Ovary (tissue), 9 donors: Measurements from ENCODE around the gene ARSA. TPM values are rescaled to one million over a fixed set of nuclear protein-coding genes. Genes with fewer than 3 reads are reported as not detected.
A peak's percentile ranks its signal among the peaks of the same experiment; 100 is the strongest.
"Not testable (repeated sequence)": the region's sequence is repeated elsewhere in the genome, so short reads cannot be mapped to it uniquely, and the experiment has no call there.

Experiments used
- DNase-seq, 5 donors: peaks; one replicate each; pipeline ENCODE4 v3.0.0-alpha.2; 2019 to 2020
- H3K27ac ChIP-seq, 2 donors: fragments of 200-600 bp; one replicate each; pipeline versions ENCODE4 v1.5.1 to v1.8.0; 2019 to 2022
- H3K27me3 ChIP-seq: fragments of 200-600 bp; one replicate; pipeline ENCODE4 v1.8.0; 2022
- H3K36me3 ChIP-seq: fragments of 200-600 bp; sonication (generic); one replicate; pipeline ENCODE4 v1.5.1; 2019
- H3K4me1 ChIP-seq: one replicate; pipeline ENCODE4 v1.8.1; 2013; ENCODE audit warnings: mild to moderate bottlenecking, moderate library complexity; ENCODE audit not compliant: insufficient read depth
- H3K4me3 ChIP-seq: fragments of 200-600 bp; sonication (generic); one replicate; pipeline ENCODE4 v1.5.1; 2017
- H3K9me3 ChIP-seq, 2 donors: fragments of 200-600 bp in 1 of 2; sonication (generic) in 1 of 2; one replicate each; pipeline versions ENCODE4 v1.5.1 to v1.8.1; 2013 to 2019; ENCODE audit warnings: mild to moderate bottlenecking in 1 of 2, moderate library complexity in 1 of 2
- CTCF ChIP-seq, 3 donors: fragments of 450-650 bp in 2 of 3; fragments of 200-600 bp in 1 of 3; IDR thresholded peaks; one replicate each; pipeline versions ENCODE4 v1.5.1 to v1.8.0; 2016 to 2022; ENCODE audit warnings: antibody characterized with exemption in 3 of 3, mild to moderate bottlenecking in 1 of 3
- EP300 ChIP-seq: sonication (generic); formaldehyde crosslinking; IDR thresholded peaks from one replicate; pipeline ENCODE4 v1.6.1; 2017; ENCODE audit warnings: antibody characterized with exemption
- POLR2A ChIP-seq: fragments of 450-650 bp; IDR thresholded peaks from one replicate; pipeline ENCODE4 v1.6.1; 2017; ENCODE audit warnings: antibody characterized with exemption, mild to moderate bottlenecking, moderate library complexity
- WGBS, 3 donors: extraction: QIAGEN DNeasy Blood & Tissue Kit in 1 of 3; methylation state at CpG; one replicate each; pipeline versions ENCODE4 v1.1.5 to v1.1.7; 2013 to 2017; 5-methylcytosine and 5-hydroxymethylcytosine counted together
- intact Hi-C, 4 donors: fragments of 100-400 bp; cut with DNase I; formaldehyde crosslinking; loops; one replicate each; pipeline versions ENCODE4 v1.11.0 to v1.15.1; 2022 to 2023
- polyA plus RNA-seq, 2 donors: library from polyadenylated mRNA; stranded (reverse); fragments of 200-250 nt in 1 of 2; fragments of 350-450 nt in 1 of 2; fragmentation: Illumina TruSeq in 1 of 2; extraction: RNeasy Lipid Tissue Mini Kit (QIAGEN cat#74804) in 1 of 2; gene quantifications; one replicate each; pipeline ENCODE4 v1.2.3, GENCODE V29; 2013 to 2014
- total RNA-seq, 7 donors: library from RNA; depleted of rRNA in 2 of 7; stranded (reverse); fragments of >200 nt in 2 of 7; fragmentation: NEBNext Ultra II Directional in 3 of 7; extraction: Animal tissue kit (Norgen Biotek cat#: 25700) in 3 of 7; gene quantifications; one replicate each; pipeline versions ENCODE4 v1.1.0 to v1.2.4, GENCODE V29; 2016 to 2023
- donor health status: DM: no; HTN: no; CAD: no; lungs with moderate emphysema.
- donor health status: DM: no; HTN: no; CAD: no.
- donor health status: Bipolar disorder and iron deficiency.
- donor health status: DM: yes; HTN: yes; CAD: no.
- donor health status: DM: no; HTN: no; CAD: no.
- donor health status: DM: yes; HTN: yes; CAD: no.

The ARSA gene
- total and polyA plus RNA-seq, 9 donors = 2.1 to 51.6 (median 13.1) TPM

DNA sequence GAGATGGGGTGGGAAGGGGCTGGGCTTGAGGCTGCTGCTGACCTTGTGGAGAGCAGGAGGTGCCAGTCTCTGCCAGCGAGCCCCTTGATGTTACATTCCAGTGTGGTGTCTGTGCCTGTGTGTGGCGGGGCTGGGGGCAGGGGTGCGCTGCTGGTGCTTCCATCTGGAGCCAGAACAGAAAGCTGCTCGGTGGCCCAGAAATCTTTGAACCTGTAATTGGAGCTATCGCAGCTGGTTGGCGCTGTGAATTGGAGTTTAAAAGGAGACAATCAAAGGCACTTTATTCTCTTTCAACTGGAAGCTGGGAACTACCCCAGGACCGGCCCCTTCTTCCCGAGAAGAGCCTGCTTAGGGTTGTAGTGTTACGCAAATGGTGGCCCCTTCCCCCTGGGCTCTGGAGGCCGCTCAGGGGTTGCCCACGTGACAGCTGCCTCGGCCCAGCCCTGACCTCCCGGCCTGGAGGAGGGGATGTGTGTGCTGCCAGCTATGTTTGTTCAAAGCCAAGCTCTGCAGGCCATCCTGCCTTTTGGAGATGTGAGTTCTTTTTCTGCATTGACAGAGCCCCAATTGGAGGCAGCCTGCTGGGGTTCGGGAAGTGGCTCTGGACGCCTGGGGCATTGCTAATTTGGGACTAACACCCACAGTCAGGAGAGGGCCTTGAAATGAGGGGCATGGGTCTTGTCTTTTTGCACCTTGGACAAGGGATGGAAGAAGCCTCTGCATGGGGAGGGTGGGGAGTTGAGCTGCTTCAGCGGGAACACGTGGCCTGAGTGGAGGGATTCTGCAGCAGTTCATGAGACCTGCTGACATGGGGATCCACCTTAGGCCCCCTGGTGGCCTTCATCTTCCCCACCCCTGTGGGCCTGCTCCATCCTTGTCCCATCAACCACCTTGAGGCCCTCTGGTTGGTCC lies 14.0 kb upstream of the ARSA start:
- Histone ChIP-seq H3K4me1 (peaks cover 8% of the 10 kb centered on the region), H3K36me3 (no peaks in the 10 kb centered on the region), H3K9me3 (no peaks in the 10 kb centered on the region), H3K27ac (no peak overlapping the region), H3K4me3 (no peak overlapping the region), H3K27me3 (no peaks in the 10 kb centered on the region)
- intact Hi-C loops = no loop called here
- TF ChIP-seq EP300 = no peak
- no peak for TF ChIP-seq CTCF (IDR thresholded peaks at IDR 0.05)
- TF ChIP-seq POLR2A = no peak
- WGBS, 3 donors = 11 to 12% (median 11%) methylated on average over 17 of the region's 17 CpGs
- DNase-seq = peak; percentile 28 to 70 (median 45)

DNA sequence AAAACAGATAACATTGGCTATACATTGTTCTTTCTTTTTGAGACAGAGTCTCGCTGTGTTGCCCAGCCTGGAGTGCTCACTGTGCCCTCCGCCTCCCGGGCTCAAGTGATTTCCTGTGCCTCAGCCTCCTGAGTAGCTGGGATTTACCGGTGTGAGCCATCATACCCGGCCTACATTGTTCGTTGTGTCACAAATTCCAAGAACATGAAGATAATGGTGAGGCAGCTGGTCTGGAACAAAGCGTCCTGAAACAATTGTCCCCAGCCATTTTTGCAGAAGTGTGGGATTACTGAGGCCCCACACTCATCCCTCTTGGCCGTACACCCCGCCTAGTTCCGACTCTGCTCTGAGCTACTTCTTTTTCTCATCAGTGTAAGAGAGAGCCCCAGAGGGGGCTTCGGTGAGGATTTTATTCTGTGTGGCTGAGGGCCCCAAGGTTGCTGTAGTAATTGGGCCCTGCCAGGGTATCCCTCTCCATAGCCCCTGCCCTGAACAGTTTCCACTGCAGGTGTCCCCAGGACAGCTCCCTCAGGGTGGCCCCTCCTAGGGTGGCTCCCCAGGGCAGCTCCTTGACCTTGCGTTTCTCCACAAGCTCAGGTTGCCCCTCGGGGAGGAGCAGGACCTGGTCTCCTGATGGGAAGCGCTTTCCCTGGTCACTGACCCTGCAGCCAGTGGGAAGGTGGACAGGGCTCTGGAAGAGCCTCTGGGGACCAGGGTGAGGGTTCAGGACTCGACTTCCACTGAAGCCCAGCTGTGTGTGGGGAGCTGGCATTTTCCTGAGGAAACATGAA lies 13.1 kb upstream of the ARSA start:
- Histone ChIP-seq H3K27ac (no peak overlapping the region), H3K27me3 (no peaks in the 10 kb centered on the region), H3K36me3 (no peaks in the 10 kb centered on the region), H3K4me3 (no peak overlapping the region), H3K4me1 (peaks cover 8% of the 10 kb centered on the region), H3K9me3 (no peaks in the 10 kb centered on the region)
- 75 to 77% (median 76%) methylated on average over 15 of the region's 15 CpGs for WGBS, 3 donors
- no peak for TF ChIP-seq POLR2A
- intact Hi-C loops = no loop called here
- no peak for DNase-seq

GRCh38 chr22:50640296-50640695 lies 12.3 kb upstream of the ARSA start:
- H3K4me1 ChIP-seq, H3K27me3 ChIP-seq, intact Hi-C loops, H3K4me3 ChIP-seq, H3K27ac ChIP-seq, H3K36me3 ChIP-seq, DNase-seq, H3K9me3 ChIP-seq: not testable (repeated sequence)
- WGBS, 3 donors = 94 to 97% (median 95%) methylated on average over 12 of the region's 12 CpGs

DNA sequence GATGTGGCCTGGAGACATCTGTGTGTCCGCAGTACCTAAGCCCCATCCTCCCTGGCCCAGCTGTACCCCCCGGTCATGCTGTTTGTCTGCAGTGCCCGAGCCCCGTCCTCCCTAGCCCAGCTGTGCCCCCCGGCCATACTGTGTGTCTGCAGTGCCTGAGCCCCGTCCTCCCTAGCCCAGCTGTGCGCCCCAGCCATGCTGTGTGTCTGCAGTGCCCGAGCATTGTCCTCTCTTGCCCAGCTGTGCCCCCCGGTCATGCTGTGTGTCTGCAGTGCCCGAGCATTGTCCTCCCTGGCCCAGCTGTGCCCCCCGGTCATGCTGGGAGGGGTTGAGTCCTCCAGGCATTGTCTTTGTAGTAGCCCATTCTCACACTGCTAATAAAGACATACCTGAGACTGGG lies 7.6 kb upstream of the ARSA start:
- Histone ChIP-seq H3K27me3 (no peaks in the 10 kb centered on the region), H3K36me3 (no peaks in the 10 kb centered on the region), H3K4me3 (no peak overlapping the region), H3K4me1 (no peaks in the 10 kb centered on the region), H3K27ac (no peak overlapping the region), H3K9me3 (no peaks in the 10 kb centered on the region)
- intact Hi-C loops = no loop called here
- WGBS, 3 donors = 89 to 93% (median 90%) methylated on average over 11 of the region's 11 CpGs
- no peak for TF ChIP-seq EP300
- no peak for TF ChIP-seq POLR2A
- no peak for TF ChIP-seq CTCF (IDR thresholded peaks at IDR 0.05)
- DNase-seq = no peak

DNA sequence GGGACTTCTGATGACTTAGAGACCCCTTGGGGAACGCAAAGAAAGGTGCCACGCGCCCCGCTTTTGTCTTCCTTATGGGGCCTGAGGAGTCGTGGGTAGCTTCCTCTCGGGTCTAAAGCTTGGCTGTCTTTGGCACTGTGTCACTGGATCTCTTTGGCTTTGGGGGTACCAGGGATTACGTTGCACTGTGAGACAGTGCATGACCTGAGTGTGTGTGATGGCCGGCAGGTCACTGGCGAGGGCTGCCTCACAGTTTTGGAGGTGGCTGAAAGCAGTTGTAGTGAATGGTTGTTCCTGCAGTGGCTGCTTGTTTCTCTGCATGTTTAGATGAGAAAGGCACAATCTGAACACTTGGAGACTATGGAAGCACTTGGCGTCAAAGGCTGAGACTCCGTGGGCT lies 5.8 kb upstream of the ARSA start:
- H3K36me3 ChIP-seq = no peaks in the 10 kb centered on the region
- peaks cover 2% of the 10 kb centered on the region for H3K4me1 ChIP-seq
- TF ChIP-seq POLR2A (no peak), EP300 (no peak), CTCF (IDR thresholded peaks at IDR 0.05) (no peak)
- intact Hi-C loops = no loop called here
- no peaks in the 10 kb centered on the region for H3K9me3 ChIP-seq
- WGBS, 3 donors = 84 to 88% (median 85%) methylated on average over 11 of the region's 11 CpGs
- DNase-seq = no peak
- H3K27me3 ChIP-seq = no peaks in the 10 kb centered on the region
- no peak overlapping the region for H3K27ac ChIP-seq
- H3K4me3 ChIP-seq = no peak overlapping the region
